ENCODE data around the gene PIP5K1B. TPM values are rescaled to one million over a fixed set of nuclear protein-coding genes. Genes with fewer than 3 reads are reported as not detected.

Gene PIP5K1B
- total and polyA plus RNA-seq, 2 experiments from 2014 or later, result 1.3 to 2.8 TPM

GRCh38 chr9:68912561-68912960 lies 207.5 kb downstream of the PIP5K1B start (continued):
- TF ChIP-seq ZNF114 (CRISPR knock-in tag; IDR thresholded peaks at IDR 0.05) (no peak), NANOG (IDR thresholded peaks at IDR 0.05; ENCODE audit: borderline replicate concordance) (no peak), EZH2phosphoT487 (IDR thresholded peaks at IDR 0.05; ENCODE audit: unreplicated experiment) (no peak)

GRCh38 chr9:68913054-68913453 lies 208.0 kb downstream of the PIP5K1B start:
- Histone ChIP-seq H3K4me2 (no peak overlapping the region), H3K4me1 (ENCODE audit: insufficient read depth) (peaks cover 4% of the 10 kb centered on the region; the same call in 1 of the 2 replicates), H2AFZ (peak overlapping the region; percentile 47; the same call in 1 of the 2 replicates), H3K79me2 (replicated peaks; ENCODE audit: insufficient read depth) (no peaks in the 10 kb centered on the region), H3K36me3 (ENCODE audit: insufficient read depth) (no peaks in the 10 kb centered on the region; the same call in 1 of the 2 replicates), H3F3A (replicated peaks; ENCODE audit: low read depth) (no peaks in the 10 kb centered on the region), H3K9me2 (ENCODE audit: insufficient read depth) (peaks cover 4% of the 10 kb centered on the region; the same call in 1 of the 2 replicates), H3K27ac (ENCODE audit: low read depth) (no peak overlapping the region), H3K27me3 (ENCODE audit: insufficient read depth) (no peaks in the 10 kb centered on the region), H4K20me1 (replicated peaks; ENCODE audit: insufficient read depth) (no peaks in the 10 kb centered on the region), H3K4me3 (no peak overlapping the region)
- Mint-ChIP-seq H3K27me3 (ENCODE audit: insufficient read depth, low read depth, poor library complexity) (no peaks in the 10 kb centered on the region), H3K9me3 (no peaks in the 10 kb centered on the region), H3K36me3 (ENCODE audit: low read depth) (no peaks in the 10 kb centered on the region; the same call in 2 of the 3 replicates), H3K27ac (no peak overlapping the region), H3K4me3 (no peak overlapping the region), H3K4me1 (peaks cover 4% of the 10 kb centered on the region)
- TF ChIP-seq CTCF (conservative IDR thresholded peaks at IDR 0.05; ENCODE audit: low read depth in 2 of 2) (no peak), ZNF462 (CRISPR knock-in tag; IDR thresholded peaks at IDR 0.05) (no peak)
- no peak for DNase-seq (ENCODE audit: low spot score)
- no peak for ATAC-seq

Data from GM23338 (cell line).